Upper lobe of left lung (tissue), 6 donors: ENCODE measurements around the gene ARHGEF40. TPM values are rescaled to one million over a fixed set of nuclear protein-coding genes. Genes with fewer than 3 reads are reported as not detected.
A peak's percentile ranks its signal among the peaks of the same experiment; 100 is the strongest.

Experiments
- ATAC-seq, 2 donors: fragments of 200-7000 bp; cut with Tn5 transposase; one replicate each; pipeline ENCODE4 v1.9.1; 2022; ENCODE audit warnings: mild to moderate bottlenecking in 2 of 2, moderate library complexity in 2 of 2; ENCODE audit not compliant: low FRiP score in 2 of 2
- DNase-seq, 2 donors: peaks; one replicate each; pipeline ENCODE4 v3.0.0-alpha.2; 2019 to 2020
- H3K27ac ChIP-seq, 4 donors: fragments of 200-600 bp; sonication (generic); one replicate each; pipeline ENCODE4 v1.5.1; 2016 to 2019
- H3K27me3 ChIP-seq, 4 donors: fragments of 200-600 bp; sonication (generic); one replicate each; pipeline ENCODE4 v1.5.1; 2017 to 2019
- H3K36me3 ChIP-seq, 4 donors: fragments of 200-600 bp; sonication (generic); one replicate each; pipeline ENCODE4 v1.5.1; 2016 to 2019
- H3K4me1 ChIP-seq, 4 donors: fragments of 200-600 bp; sonication (generic); one replicate each; pipeline ENCODE4 v1.5.1; 2018 to 2019
- H3K4me3 ChIP-seq, 4 donors: fragments of 200-600 bp; sonication (generic); one replicate each; pipeline ENCODE4 v1.5.1; 2017 to 2019; ENCODE audit warnings: mild to moderate bottlenecking in 2 of 4, moderate library complexity in 1 of 4
- H3K9me3 ChIP-seq, 4 donors: fragments of 200-600 bp; sonication (generic); one replicate each; pipeline ENCODE4 v1.5.1; 2018 to 2019
- EP300 ChIP-seq, 4 donors: sonication (generic); formaldehyde crosslinking; IDR thresholded peaks; one replicate each; pipeline ENCODE4 v1.5.1; 2017; ENCODE audit warnings: antibody characterized with exemption in 4 of 4, control low read depth in 2 of 4
- POLR2A ChIP-seq, 4 donors: fragments of 450-650 bp; IDR thresholded peaks; one replicate each; pipeline ENCODE4 v1.5.1; 2016 to 2017; ENCODE audit warnings: antibody characterized with exemption in 4 of 4, mild to moderate bottlenecking in 2 of 4
- POLR2AphosphoS5 ChIP-seq, 2 donors: sonication (generic); formaldehyde crosslinking; IDR thresholded peaks; one replicate each; pipeline ENCODE4 v1.5.1; 2017; ENCODE audit warnings: antibody characterized with exemption in 2 of 2
- WGBS, 2 donors: methylation state at CpG; one replicate each; pipeline ENCODE4 v1.1.5; 2017 to 2018; 5-methylcytosine and 5-hydroxymethylcytosine counted together
- total RNA-seq, 6 donors: library from RNA; depleted of rRNA in 4 of 6; stranded (reverse); fragments of >200 nt in 4 of 6; gene quantifications; one replicate each; pipeline versions ENCODE4 v1.1.0 to v1.2.1, GENCODE V29; 2016 to 2021
- TF ChIP-seq, protein P1 (sequence below), 6 experiments: fragments of 450-650 bp in 4 of 6; fragments of 200-600 bp in 2 of 6; sonication (generic) in 2 of 6; IDR thresholded peaks; one replicate each; pipeline ENCODE4 v1.5.1; 2016 to 2019; ENCODE audit warnings: antibody characterized with exemption in 6 of 6
- donor health status: DM: no; HTN: no; CAD: no; lungs with moderate emphysema.
- donor health status: DM: no; HTN: yes; CAD: no; lungs with severe emphysema.

The ARHGEF40 gene
- total RNA-seq, 6 donors from 2014 or later = 24.8 to 74.4 (median 36.0) TPM

DNA sequence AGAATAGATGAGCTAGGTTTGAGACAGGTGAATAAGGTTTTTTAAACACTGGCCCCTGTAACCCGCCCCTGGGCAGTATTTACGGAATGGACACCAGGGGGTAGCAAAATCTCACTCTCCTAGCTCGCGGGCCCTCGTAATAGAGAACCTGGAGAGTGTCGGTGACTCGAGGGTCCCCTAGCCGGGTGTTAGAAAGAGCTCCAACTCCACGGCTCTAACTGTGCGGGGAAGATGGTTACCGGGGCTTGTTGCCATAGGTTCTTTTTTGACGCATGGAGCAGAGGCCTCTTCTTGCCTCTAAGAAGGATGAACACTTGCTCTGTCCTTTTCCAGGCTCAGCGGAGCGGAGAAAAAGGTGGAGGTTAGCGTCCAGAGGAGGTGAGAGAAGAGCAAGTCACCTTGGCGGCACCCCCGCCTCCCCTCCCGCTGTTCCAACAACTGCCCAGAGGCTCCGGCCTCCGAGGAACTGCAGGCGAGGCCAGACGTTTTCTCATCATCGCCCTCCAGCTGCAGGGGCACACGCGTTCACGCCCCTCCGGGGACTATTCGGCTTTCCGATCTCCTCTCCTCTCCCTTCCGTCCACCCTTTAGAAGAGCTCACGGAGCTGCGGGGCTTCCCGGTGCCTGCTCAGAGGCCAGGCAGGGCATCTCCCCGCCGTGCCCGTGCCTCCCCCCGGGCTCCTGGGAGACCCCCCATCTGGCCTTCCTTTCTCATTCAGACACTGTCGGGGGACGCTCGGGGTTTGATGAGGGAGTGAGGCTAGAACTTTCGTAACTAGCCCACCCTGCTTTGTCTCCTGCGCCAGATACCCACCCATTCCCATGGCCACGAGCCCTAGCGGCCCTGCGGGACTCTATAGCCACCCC, 1.4 kb upstream of the ARHGEF40 start:
- Histone ChIP-seq H3K27me3 (no peaks in the 10 kb centered on the region), H3K4me1 (peaks cover 31 to 46% (median 40%) of the 10 kb centered on the region in 4 donors), H3K4me3 (peak overlapping the region; percentile 45 to 84 (median 76)), H3K9me3 (no peaks in the 10 kb centered on the region), H3K27ac (peak overlapping the region; percentile 86 to 96 (median 92)), H3K36me3 (peaks cover 0 to 9% (median 0%) of the 10 kb centered on the region in 4 donors)
- 5 to 8% methylated on average over 27 to 45 of the region's 45 CpGs for WGBS, 2 donors
- DNase-seq (peak; percentile 67 to 79), ATAC-seq (peak; percentile 46 to 63)
- TF ChIP-seq POLR2A (IDR thresholded peaks at IDR 0.05) (no peak), POLR2AphosphoS5 (IDR thresholded peaks at IDR 0.05) (no peak), EP300 (IDR thresholded peaks at IDR 0.05) (no peak)
- TF ChIP-seq, protein P1, sequence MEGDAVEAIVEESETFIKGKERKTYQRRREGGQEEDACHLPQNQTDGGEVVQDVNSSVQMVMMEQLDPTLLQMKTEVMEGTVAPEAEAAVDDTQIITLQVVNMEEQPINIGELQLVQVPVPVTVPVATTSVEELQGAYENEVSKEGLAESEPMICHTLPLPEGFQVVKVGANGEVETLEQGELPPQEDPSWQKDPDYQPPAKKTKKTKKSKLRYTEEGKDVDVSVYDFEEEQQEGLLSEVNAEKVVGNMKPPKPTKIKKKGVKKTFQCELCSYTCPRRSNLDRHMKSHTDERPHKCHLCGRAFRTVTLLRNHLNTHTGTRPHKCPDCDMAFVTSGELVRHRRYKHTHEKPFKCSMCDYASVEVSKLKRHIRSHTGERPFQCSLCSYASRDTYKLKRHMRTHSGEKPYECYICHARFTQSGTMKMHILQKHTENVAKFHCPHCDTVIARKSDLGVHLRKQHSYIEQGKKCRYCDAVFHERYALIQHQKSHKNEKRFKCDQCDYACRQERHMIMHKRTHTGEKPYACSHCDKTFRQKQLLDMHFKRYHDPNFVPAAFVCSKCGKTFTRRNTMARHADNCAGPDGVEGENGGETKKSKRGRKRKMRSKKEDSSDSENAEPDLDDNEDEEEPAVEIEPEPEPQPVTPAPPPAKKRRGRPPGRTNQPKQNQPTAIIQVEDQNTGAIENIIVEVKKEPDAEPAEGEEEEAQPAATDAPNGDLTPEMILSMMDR (IDR thresholded peaks at IDR 0.05) = peak; percentile 41 to 68 (median 58)

DNA sequence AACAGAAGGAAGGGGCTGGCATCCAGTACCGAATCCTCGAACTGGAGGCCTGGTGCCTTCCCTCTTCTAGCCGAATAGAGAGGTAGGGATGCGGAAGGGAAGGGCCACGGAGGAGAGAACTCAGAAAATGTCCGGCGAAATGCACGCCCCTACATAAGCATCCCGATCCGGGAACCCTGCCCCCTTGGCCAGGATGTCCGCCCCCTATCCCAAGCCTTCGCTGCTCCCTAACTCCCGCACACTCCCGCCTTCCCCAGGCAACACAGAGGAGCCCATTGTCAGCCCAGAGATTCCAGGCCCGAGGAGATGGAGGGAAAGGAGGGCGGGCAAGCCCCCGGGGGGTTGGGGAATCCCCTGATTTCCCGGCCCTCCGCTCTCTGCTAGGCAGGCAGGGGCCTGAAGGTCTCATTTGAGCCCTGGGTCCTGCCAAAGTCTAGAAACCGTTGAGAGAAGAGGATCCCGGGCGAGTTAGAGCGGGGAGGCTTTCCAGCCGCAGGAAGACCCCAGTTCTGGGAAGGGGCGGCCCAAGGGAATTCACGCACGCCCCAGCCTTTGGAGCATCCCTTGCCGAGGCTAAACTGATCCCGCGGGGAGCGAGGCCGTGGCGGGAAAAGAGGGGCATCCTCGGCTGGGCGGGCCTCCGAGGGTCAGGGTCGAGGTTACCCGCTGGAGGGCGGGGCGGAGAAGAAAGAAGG, 569 bp upstream of the ARHGEF40 start:
- DNase-seq (no peak), ATAC-seq (peak; percentile 2 to 48)
- Histone ChIP-seq H3K4me1 (peaks cover 31 to 46% (median 40%) of the 10 kb centered on the region in 4 donors), H3K27me3 (no peaks in the 10 kb centered on the region), H3K9me3 (no peaks in the 10 kb centered on the region), H3K27ac (peak overlapping the region; percentile 86 to 96 (median 92)), H3K36me3 (peaks cover 0 to 15% (median under 1%) of the 10 kb centered on the region in 4 donors), H3K4me3 (peak overlapping the region; percentile 45 to 84 (median 76))
- 1% methylated on average over 22 to 39 of the region's 40 CpGs for WGBS, 2 donors
- no peak for TF ChIP-seq EP300 (IDR thresholded peaks at IDR 0.05)
- no peak for TF ChIP-seq POLR2AphosphoS5 (IDR thresholded peaks at IDR 0.05)
- TF ChIP-seq POLR2A (IDR thresholded peaks at IDR 0.05) = no peak
- TF ChIP-seq, protein P1 (IDR thresholded peaks at IDR 0.05) = no peak

GRCh38 chr14:21070610-21071224, 613 bp downstream of the ARHGEF40 start:
- no peaks in the 10 kb centered on the region for H3K27me3 ChIP-seq
- peaks cover 0 to 26% (median 9%) of the 10 kb centered on the region in 4 donors for H3K36me3 ChIP-seq
- peak overlapping the region; percentile 86 to 96 (median 92) for H3K27ac ChIP-seq
- peak; percentile 21 to 63 for ATAC-seq
- peak overlapping the region; percentile 74 to 84 (median 77) for H3K4me3 ChIP-seq
- 0 to 2% methylated on average over 19 to 23 of the region's 23 CpGs for WGBS, 2 donors
- H3K4me1 ChIP-seq = peaks cover 31 to 46% (median 40%) of the 10 kb centered on the region in 4 donors
- no peak for TF ChIP-seq POLR2A (IDR thresholded peaks at IDR 0.05)
- peak; percentile 3 to 38 for TF ChIP-seq POLR2AphosphoS5 (IDR thresholded peaks at IDR 0.05)
- TF ChIP-seq EP300 (IDR thresholded peaks at IDR 0.05) = no peak
- TF ChIP-seq, protein P1 (IDR thresholded peaks at IDR 0.05) = no peak
- peak; percentile 46 to 81 for DNase-seq
- H3K9me3 ChIP-seq = no peaks in the 10 kb centered on the region

DNA sequence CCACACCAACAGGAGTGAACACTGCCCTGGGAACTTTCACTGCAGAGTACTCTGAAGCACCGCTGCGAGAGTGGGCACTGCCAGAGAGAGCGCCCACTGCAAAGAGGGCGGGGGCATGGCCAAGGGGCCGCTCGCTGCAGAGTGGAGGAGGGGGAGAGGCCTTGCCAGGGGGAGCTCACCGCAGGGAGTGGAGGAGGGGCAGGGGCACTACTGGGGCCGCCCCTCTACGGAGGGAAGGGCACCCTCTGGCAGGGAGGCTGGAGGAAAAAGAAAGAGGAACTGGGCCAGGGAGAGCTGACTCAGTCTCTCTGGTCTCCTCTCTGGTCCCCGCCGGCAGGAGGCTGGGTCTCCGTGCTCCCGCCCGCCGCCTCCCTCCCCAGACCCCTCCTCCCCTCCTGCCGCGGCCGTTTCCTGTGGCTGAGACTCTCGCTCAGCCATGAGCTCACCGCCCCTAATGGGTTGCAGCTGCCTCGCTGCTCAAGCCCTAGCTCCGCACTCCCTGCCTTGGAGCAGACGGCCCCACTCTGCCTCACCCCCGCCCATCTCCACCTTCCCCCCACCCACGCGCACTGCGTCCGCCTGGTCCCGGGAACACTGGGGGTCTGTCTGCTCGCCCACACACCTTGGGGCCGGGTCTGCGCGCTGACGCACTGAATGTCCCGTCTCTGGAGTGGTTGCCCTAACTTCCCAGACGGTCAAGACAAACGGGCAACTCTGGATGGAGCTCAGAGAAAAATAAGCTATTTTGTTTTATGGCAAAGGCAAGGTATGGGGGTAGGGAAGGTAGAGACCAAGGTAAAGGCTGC, 1.3 kb downstream of the ARHGEF40 start:
- peaks cover 31 to 46% (median 40%) of the 10 kb centered on the region in 4 donors for H3K4me1 ChIP-seq
- H3K36me3 ChIP-seq = peaks cover 0 to 33% (median 14%) of the 10 kb centered on the region in 4 donors
- peak overlapping the region; percentile 74 to 84 (median 77) for H3K4me3 ChIP-seq
- ATAC-seq (peak; percentile 82 to 86), DNase-seq (peak; percentile 81 to 91)
- no peaks in the 10 kb centered on the region for H3K27me3 ChIP-seq
- peak overlapping the region; percentile 86 to 96 (median 92) for H3K27ac ChIP-seq
- TF ChIP-seq POLR2AphosphoS5 (IDR thresholded peaks at IDR 0.05) (peak in 1 of 2 donors; percentile 50), POLR2A (IDR thresholded peaks at IDR 0.05) (no peak)
- TF ChIP-seq, protein P1 (IDR thresholded peaks at IDR 0.05) = peak in 1 of 6 experiments; percentile 7
- no peaks in the 10 kb centered on the region for H3K9me3 ChIP-seq
- 1 to 2% methylated on average over 14 to 33 of the region's 37 CpGs for WGBS, 2 donors
